Heart right ventricle (tissue), 16 donors: ENCODE results near the gene EGFLAM. TPM values are rescaled to one million over a fixed set of nuclear protein-coding genes. Genes with fewer than 3 reads are reported as not detected.

Source experiments
- ATAC-seq, 8 donors: fragments of 200-7000 bp; cut with Tn5 transposase; one replicate each; pipeline ENCODE4 v1.9.1; 2020; ENCODE audit warnings: mild to moderate bottlenecking in 8 of 8, moderate library complexity in 8 of 8, moderate number of reproducible peaks in 1 of 8
- DNase-seq, 2 donors: peaks; one replicate each; pipeline ENCODE4 v3.0.0-alpha.2; 2020
- H3K27ac ChIP-seq, 10 donors: fragments of 200-600 bp; sonication (generic) in 2 of 10; one replicate each; pipeline versions ENCODE4 v1.5.0 to v1.8.0; 2020 to 2022; ENCODE audit warnings: mild to moderate bottlenecking in 3 of 10
- H3K27me3 ChIP-seq, 7 donors: fragments of 200-600 bp; one replicate each; pipeline ENCODE4 v1.8.0; 2021 to 2022; ENCODE audit warnings: mild to moderate bottlenecking in 2 of 7
- H3K36me3 ChIP-seq, 9 donors: fragments of 200-600 bp; sonication (generic) in 1 of 9; one replicate each; pipeline versions ENCODE4 v1.5.0 to v1.8.0; 2020 to 2022; ENCODE audit warnings: mild to moderate bottlenecking in 2 of 9
- H3K4me1 ChIP-seq, 9 donors: fragments of 200-600 bp; sonication (generic) in 1 of 9; one replicate each; pipeline versions ENCODE4 v1.5.0 to v1.8.0; 2020 to 2022; ENCODE audit warnings: mild to moderate bottlenecking in 4 of 9
- H3K4me3 ChIP-seq, 10 donors: fragments of 200-600 bp; sonication (generic) in 2 of 10; one replicate each; pipeline versions ENCODE4 v1.5.0 to v1.8.0; 2020 to 2022; ENCODE audit warnings: mild to moderate bottlenecking in 7 of 10, moderate library complexity in 2 of 10
- H3K9me3 ChIP-seq, 11 donors: fragments of 200-600 bp in 10 of 11; sonication (generic) in 2 of 11; one replicate each; pipeline versions ENCODE4 v1.5.0 to v1.8.0; 2013 to 2022; ENCODE audit warnings: mild to moderate bottlenecking in 2 of 11, control low read depth in 1 of 11, moderate library complexity in 1 of 11
- CTCF ChIP-seq, 9 donors: fragments of 200-600 bp; sonication (generic) in 2 of 9; IDR thresholded peaks; one replicate each; pipeline versions ENCODE4 v1.5.0 to v1.8.0; 2021 to 2022; ENCODE audit warnings: antibody characterized with exemption in 9 of 9, mild to moderate bottlenecking in 5 of 9, moderate library complexity in 1 of 9
- WGBS, 2 donors: extraction: QIAGEN DNeasy Blood & Tissue Kit; methylation state at CpG; one replicate each; pipeline ENCODE4 v1.1.7; 2013; ENCODE audit warnings: inconsistent platforms in 1 of 2; 5-methylcytosine and 5-hydroxymethylcytosine counted together
- intact Hi-C, 10 donors: fragments of 100-400 bp; cut with DNase I; formaldehyde crosslinking; loops; one replicate each; pipeline versions ENCODE4 v1.11.1 to v1.14.2; 2022
- polyA plus RNA-seq, 2 donors: library from polyadenylated mRNA; stranded (reverse); fragments of 200-250 nt; gene quantifications; one replicate each; pipeline ENCODE4 v1.2.3, GENCODE V29; 2013
- total RNA-seq, 10 donors: library from RNA; stranded (reverse); fragmentation: NEBNext Ultra II Directional in 3 of 10; extraction: Animal tissue kit (Norgen Biotek cat#: 25700) in 3 of 10; gene quantifications; one replicate each; pipeline versions ENCODE4 v1.2.1 to v1.2.4, GENCODE V29; 2021 to 2023
- donor health status: Arrhythmogenic right ventricular cardiomyopathy.
- donor health status: ischemic (EF 13 %, LVEDD 7.1; RV severe dilation, severe dysfunction).
- donor health status: healthy with polysubstance abuse.
- donor health status: DM: no; HTN: yes; CAD: no.
- donor health status: DM: no; HTN: no; CAD: no.
- donor health status: ischemic (EF 25% LVEDD 6.9; RV normal size, moderate dysfunction).
- donor health status: ischemic (EF 25% LVEDD 5.7; RV mildly dilated, moderate dysfunction).
- donor health status: healthy.
- donor health status: DM: yes; HTN: yes; CAD: no.
- donor health status: Ischemic cardiomyopathy.
- donor health status: ischemic (EF 35%, LVEDD 5.7; RV mildly dilated, moderate dysfunction).
- donor health status: nonischemic (EF 11% LVEDD 7.7; RV severe dilation, severe dysfunction).
- donor health status: DM: yes; HTN: yes; CAD: no.
- donor health status: PGD.
- donor health status: ischemic (EF 29% LVEDD 5.4; RV normal size, mild dysfunction).
- donor health status: nonischemic (EF 23%, LVEDD 6.1; RV moderate dilation, normal function).

EGFLAM gene
- total and polyA plus RNA-seq, 12 donors: 3.4 to 15.3 (median 7.6) TPM

DNA sequence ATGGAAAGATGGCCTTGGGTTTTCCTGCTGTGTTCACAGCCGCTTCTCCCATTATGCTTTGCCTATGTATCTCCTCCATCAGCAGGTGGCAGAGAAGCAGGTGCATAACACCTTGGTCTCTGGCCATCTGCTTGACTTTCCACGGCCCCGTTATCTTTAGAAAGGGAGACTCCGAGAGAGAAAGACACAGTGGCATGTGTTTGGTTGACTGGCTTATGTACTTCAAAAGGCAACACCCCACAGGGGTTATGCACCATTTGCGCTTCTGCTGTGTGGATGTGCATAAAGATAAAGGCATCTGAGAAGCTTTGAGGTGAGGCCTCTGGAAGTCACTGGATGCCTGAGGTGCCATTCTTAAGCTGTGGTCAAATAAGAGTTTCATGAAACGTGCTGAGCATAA lies 138.4 kb downstream of the EGFLAM start:
- Histone ChIP-seq H3K27ac (no peak overlapping the region), H3K36me3 (no peaks in the 10 kb centered on the region), H3K27me3 (peaks cover 0 to 23% (median 8%) of the 10 kb centered on the region in 7 donors), H3K4me3 (no peak overlapping the region), H3K4me1 (no peaks in the 10 kb centered on the region), H3K9me3 (no peaks in the 10 kb centered on the region)
- DNase-seq: no peak
- TF ChIP-seq CTCF (IDR thresholded peaks at IDR 0.05): no peak
- 33 to 51% methylated on average over 6 of the region's 6 CpGs for WGBS, 2 donors
- ATAC-seq: no peak
- intact Hi-C loops: no loop called here

- Histone ChIP-seq H3K9me3 (no peaks in the 10 kb centered on the region), H3K4me1 (peaks cover 0 to 5% (median 0%) of the 10 kb centered on the region in 9 donors), H3K4me3 (no peak overlapping the region), H3K27me3 (peaks cover 0 to 48% (median 13%) of the 10 kb centered on the region in 7 donors), H3K27ac (no peak overlapping the region), H3K36me3 (no peaks in the 10 kb centered on the region)
- WGBS, 2 donors: 50 to 58% methylated on average over 2 of the region's 2 CpGs
- DNase-seq (no peak), ATAC-seq (peak in 1 of 8 donors; percentile 53)
- intact Hi-C loops: loop anchor here in 2 of 10 donors (10.0 kb wide), 2 partner anchors 186 to 196 kb away; no protein-coding TSS in a partner anchor
- no peak for TF ChIP-seq CTCF (IDR thresholded peaks at IDR 0.05)
Measured at GRCh38 chr5:38400365-38400764, 142.0 kb downstream of the EGFLAM start.

DNA sequence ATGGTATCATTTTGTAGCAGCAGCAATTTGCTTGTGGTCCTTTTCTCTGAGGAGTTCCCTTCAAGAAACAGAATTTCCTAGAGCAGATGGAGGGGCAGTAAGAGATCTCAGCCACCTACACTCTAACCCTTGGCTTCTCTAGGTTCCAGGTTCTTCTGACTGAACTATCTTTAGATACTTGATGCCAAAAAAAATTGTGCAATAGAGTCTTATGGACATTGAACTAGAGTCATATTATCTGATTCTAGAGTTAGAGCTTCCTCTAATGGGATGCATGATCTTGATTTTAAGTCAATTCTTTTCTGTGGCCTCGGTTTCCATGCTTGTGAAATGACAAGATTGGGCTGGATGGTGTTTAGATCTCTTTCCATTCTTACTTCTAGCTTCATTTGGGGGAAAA lies 142.8 kb downstream of the EGFLAM start:
- Histone ChIP-seq H3K36me3 (no peaks in the 10 kb centered on the region), H3K9me3 (peaks cover 0 to 2% (median 0%) of the 10 kb centered on the region in 11 donors), H3K4me1 (peaks cover 0 to 5% (median 0%) of the 10 kb centered on the region in 9 donors), H3K4me3 (no peak overlapping the region), H3K27me3 (peaks cover 0 to 51% (median 13%) of the 10 kb centered on the region in 7 donors), H3K27ac (no peak overlapping the region)
- ATAC-seq: no peak
- intact Hi-C loops: loop anchor here in 2 of 10 donors (10.0 kb wide), 2 partner anchors 186 to 196 kb away; no protein-coding TSS in a partner anchor
- TF ChIP-seq CTCF (IDR thresholded peaks at IDR 0.05): no peak
- no peak for DNase-seq
- 81 to 85% methylated on average over 1 of the region's 1 CpG for WGBS, 2 donors

- peaks cover 0 to 5% (median 0%) of the 10 kb centered on the region in 9 donors for H3K4me1 ChIP-seq
- H3K27ac ChIP-seq: no peak overlapping the region
- ATAC-seq: no peak
- DNase-seq: no peak
- H3K9me3 ChIP-seq: peaks cover 0 to 2% (median 0%) of the 10 kb centered on the region in 11 donors
- WGBS, 2 donors: 43 to 44% methylated on average over 5 of the region's 5 CpGs
- peaks cover 0 to 40% (median 10%) of the 10 kb centered on the region in 7 donors for H3K27me3 ChIP-seq
- intact Hi-C loops: loop anchor here in 2 of 10 donors (10.0 kb wide), 2 partner anchors 189 to 199 kb away; no protein-coding TSS in a partner anchor
- TF ChIP-seq CTCF (IDR thresholded peaks at IDR 0.05): no peak
- H3K4me3 ChIP-seq: no peak overlapping the region
- no peaks in the 10 kb centered on the region for H3K36me3 ChIP-seq
Measured at GRCh38 chr5:38403406-38403805, 145.0 kb downstream of the EGFLAM start.
